ENCODE results near the gene RASA3.

- TF ChIP-seq, protein P1, sequence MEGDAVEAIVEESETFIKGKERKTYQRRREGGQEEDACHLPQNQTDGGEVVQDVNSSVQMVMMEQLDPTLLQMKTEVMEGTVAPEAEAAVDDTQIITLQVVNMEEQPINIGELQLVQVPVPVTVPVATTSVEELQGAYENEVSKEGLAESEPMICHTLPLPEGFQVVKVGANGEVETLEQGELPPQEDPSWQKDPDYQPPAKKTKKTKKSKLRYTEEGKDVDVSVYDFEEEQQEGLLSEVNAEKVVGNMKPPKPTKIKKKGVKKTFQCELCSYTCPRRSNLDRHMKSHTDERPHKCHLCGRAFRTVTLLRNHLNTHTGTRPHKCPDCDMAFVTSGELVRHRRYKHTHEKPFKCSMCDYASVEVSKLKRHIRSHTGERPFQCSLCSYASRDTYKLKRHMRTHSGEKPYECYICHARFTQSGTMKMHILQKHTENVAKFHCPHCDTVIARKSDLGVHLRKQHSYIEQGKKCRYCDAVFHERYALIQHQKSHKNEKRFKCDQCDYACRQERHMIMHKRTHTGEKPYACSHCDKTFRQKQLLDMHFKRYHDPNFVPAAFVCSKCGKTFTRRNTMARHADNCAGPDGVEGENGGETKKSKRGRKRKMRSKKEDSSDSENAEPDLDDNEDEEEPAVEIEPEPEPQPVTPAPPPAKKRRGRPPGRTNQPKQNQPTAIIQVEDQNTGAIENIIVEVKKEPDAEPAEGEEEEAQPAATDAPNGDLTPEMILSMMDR (IDR thresholded peaks at IDR 0.05), result no peak
- TF ChIP-seq EZH2 (IDR thresholded peaks at IDR 0.05), result no peak
These were observed 28.4 kb downstream of the RASA3 start for GRCh38 chr13:114103801-114104654.

All from neural progenitor cell (in vitro differentiated cells).